Endodermal cell (in vitro differentiated cells): ENCODE data around the gene ELFN2. TPM values are rescaled to one million over a fixed set of nuclear protein-coding genes. Genes with fewer than 3 reads are reported as not detected.
A peak's percentile ranks its signal among the peaks of the same experiment; 100 is the strongest.

ENCODE experiments used
- DNase-seq: peaks from one replicate; pipeline ENCODE4 v3.0.0-alpha.2; 2017
- H3K27ac ChIP-seq: 2 replicates; pipeline ENCODE4 v1.5.1; 2013; ENCODE audit warnings: mild to moderate bottlenecking, low read depth, low read length, moderate library complexity
- H3K27me3 ChIP-seq: 2 replicates; pipeline ENCODE4 v1.6.1; 2013; ENCODE audit warnings: mild to moderate bottlenecking, low read length, moderate library complexity; ENCODE audit not compliant: insufficient read depth, control insufficient read depth, poor library complexity, severe bottlenecking
- H3K36me3 ChIP-seq: 2 replicates; pipeline ENCODE4 v1.7.0; 2013; ENCODE audit warnings: mild to moderate bottlenecking, low read length, moderate library complexity; ENCODE audit not compliant: control insufficient read depth, insufficient read depth
- H3K4me1 ChIP-seq: one replicate; pipeline ENCODE4 v1.7.0; 2013; ENCODE audit warnings: low read length; ENCODE audit not compliant: control insufficient read depth, insufficient read depth
- H3K4me3 ChIP-seq: 2 replicates; pipeline ENCODE4 v1.5.1; 2013; ENCODE audit warnings: mild to moderate bottlenecking, low read length, moderate library complexity
- H3K9ac ChIP-seq: 2 replicates; pipeline ENCODE4 v1.6.1; 2013; ENCODE audit warnings: mild to moderate bottlenecking, low read length, moderate library complexity; ENCODE audit not compliant: poor library complexity, severe bottlenecking; ENCODE audit errors: extremely low read depth
- H3K9me3 ChIP-seq: 2 replicates; pipeline ENCODE4 v1.6.1; 2013; ENCODE audit warnings: mild to moderate bottlenecking, low read length, moderate library complexity; ENCODE audit not compliant: control insufficient read depth
- H3K27ac Mint-ChIP-seq: 2 replicates; pipeline ENCODE4 v1.8.0; 2020; ENCODE audit warnings: mixed read lengths
- H3K27me3 Mint-ChIP-seq: 2 replicates; pipeline ENCODE4 v1.8.0; 2021; ENCODE audit warnings: mild to moderate bottlenecking, mixed read lengths; ENCODE audit not compliant: insufficient read depth
- H3K36me3 Mint-ChIP-seq: 2 replicates; pipeline ENCODE4 v1.8.0; 2020; ENCODE audit warnings: low read depth, mixed read lengths
- H3K4me1 Mint-ChIP-seq: 2 replicates; pipeline ENCODE4 v1.8.0; 2020; ENCODE audit warnings: mixed read lengths
- H3K4me3 Mint-ChIP-seq: 2 replicates; pipeline ENCODE4 v1.8.0; 2020; ENCODE audit warnings: mild to moderate bottlenecking, moderate library complexity, mixed read lengths
- H3K9me3 Mint-ChIP-seq: 2 replicates; pipeline ENCODE4 v1.8.0; 2020; ENCODE audit warnings: mild to moderate bottlenecking, mixed read lengths
- WGBS, 2 experiments: methylation state at CpG; one replicate each; pipeline versions ENCODE4 v1.1.5 to v1.1.7; 2013; ENCODE audit warnings: missing lambda C conversion rate in 2 of 2, mixed read lengths in 1 of 2; ENCODE audit not compliant: insufficient coverage in 1 of 2, insufficient read length in 1 of 2; 5-methylcytosine and 5-hydroxymethylcytosine counted together
- total RNA-seq, 2 donors: library from RNA; stranded (reverse); fragmentation: NEBNext Ultra II Directional in 1 of 2; extraction: Animal tissue kit (Norgen Biotek cat#: 25700) in 1 of 2; gene quantifications; 2 replicates in 1 of 2; 3 replicates in 1 of 2; pipeline ENCODE4 v1.2.1, GENCODE V29; 2021
- TF ChIP-seq, protein P1 (sequence below): fragments of 200-600 bp; sonication (generic); conservative IDR thresholded peaks from 2 replicates; pipeline ENCODE4 v1.5.0; 2021; ENCODE audit warnings: antibody characterized with exemption, mild to moderate bottlenecking

Gene ELFN2
- total RNA-seq, 2 donors from 2014 or later: 0.40 to 0.46 TPM

- Histone ChIP-seq H3K27me3 (peaks cover 93% of the 10 kb centered on the region), H3K36me3 (no peaks in the 10 kb centered on the region), H3K9ac (no peak overlapping the region), H3K27ac (no peak overlapping the region), H3K9me3 (no peaks in the 10 kb centered on the region), H3K4me1 (no peaks in the 10 kb centered on the region), H3K4me3 (no peak overlapping the region)
- no peaks in the 10 kb centered on the region for H3K9me3 Mint-ChIP-seq
- H3K4me1 Mint-ChIP-seq: peaks cover 23% of the 10 kb centered on the region
- H3K27ac Mint-ChIP-seq: no peak overlapping the region
- H3K27me3 Mint-ChIP-seq: peaks cover 77% of the 10 kb centered on the region
- TF ChIP-seq, protein P1, sequence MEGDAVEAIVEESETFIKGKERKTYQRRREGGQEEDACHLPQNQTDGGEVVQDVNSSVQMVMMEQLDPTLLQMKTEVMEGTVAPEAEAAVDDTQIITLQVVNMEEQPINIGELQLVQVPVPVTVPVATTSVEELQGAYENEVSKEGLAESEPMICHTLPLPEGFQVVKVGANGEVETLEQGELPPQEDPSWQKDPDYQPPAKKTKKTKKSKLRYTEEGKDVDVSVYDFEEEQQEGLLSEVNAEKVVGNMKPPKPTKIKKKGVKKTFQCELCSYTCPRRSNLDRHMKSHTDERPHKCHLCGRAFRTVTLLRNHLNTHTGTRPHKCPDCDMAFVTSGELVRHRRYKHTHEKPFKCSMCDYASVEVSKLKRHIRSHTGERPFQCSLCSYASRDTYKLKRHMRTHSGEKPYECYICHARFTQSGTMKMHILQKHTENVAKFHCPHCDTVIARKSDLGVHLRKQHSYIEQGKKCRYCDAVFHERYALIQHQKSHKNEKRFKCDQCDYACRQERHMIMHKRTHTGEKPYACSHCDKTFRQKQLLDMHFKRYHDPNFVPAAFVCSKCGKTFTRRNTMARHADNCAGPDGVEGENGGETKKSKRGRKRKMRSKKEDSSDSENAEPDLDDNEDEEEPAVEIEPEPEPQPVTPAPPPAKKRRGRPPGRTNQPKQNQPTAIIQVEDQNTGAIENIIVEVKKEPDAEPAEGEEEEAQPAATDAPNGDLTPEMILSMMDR: no peak
- no peak overlapping the region for H3K4me3 Mint-ChIP-seq
- 94% methylated on average over 6 of the region's 8 CpGs; no CpG with 5 or more reads in 1 of the 2 experiments for WGBS, 2 experiments
- no peak for DNase-seq
- no peaks in the 10 kb centered on the region for H3K36me3 Mint-ChIP-seq
Measured at GRCh38 chr22:37423283-37423682, 4.0 kb downstream of the ELFN2 start.

DNA sequence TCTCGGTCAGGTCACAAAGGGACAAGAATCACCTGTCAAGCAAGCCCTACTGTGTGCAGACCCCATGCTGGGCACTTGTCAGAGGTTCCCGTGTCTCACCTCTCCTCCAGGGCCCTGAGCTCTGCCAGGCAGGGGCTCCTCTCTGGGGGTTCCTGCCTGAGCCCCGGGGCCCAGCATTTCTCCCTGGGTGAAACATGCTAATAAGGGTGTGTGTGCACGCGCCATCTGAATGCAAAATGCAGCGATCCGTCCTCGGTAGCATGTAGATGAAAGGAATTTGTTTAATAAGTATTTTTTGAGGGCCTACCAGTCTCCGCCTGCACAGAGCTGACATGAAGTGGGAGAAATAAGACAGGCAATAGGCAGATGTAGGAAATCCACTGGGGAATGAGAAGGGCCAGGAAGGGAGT lies 5.8 kb downstream of the ELFN2 start:
- no peak for DNase-seq
- Histone ChIP-seq H3K36me3 (no peaks in the 10 kb centered on the region), H3K27me3 (peaks cover 80% of the 10 kb centered on the region), H3K9me3 (no peaks in the 10 kb centered on the region), H3K4me1 (no peaks in the 10 kb centered on the region), H3K27ac (no peak overlapping the region), H3K4me3 (no peak overlapping the region), H3K9ac (no peak overlapping the region)
- Mint-ChIP-seq H3K4me1 (peaks cover 23% of the 10 kb centered on the region), H3K27me3 (peaks cover 70% of the 10 kb centered on the region), H3K4me3 (no peak overlapping the region), H3K36me3 (no peaks in the 10 kb centered on the region), H3K27ac (no peak overlapping the region), H3K9me3 (no peaks in the 10 kb centered on the region)
- WGBS, 2 experiments: 86 to 91% methylated on average over 8 to 9 of the region's 9 CpGs
- TF ChIP-seq, protein P1: no peak

DNA sequence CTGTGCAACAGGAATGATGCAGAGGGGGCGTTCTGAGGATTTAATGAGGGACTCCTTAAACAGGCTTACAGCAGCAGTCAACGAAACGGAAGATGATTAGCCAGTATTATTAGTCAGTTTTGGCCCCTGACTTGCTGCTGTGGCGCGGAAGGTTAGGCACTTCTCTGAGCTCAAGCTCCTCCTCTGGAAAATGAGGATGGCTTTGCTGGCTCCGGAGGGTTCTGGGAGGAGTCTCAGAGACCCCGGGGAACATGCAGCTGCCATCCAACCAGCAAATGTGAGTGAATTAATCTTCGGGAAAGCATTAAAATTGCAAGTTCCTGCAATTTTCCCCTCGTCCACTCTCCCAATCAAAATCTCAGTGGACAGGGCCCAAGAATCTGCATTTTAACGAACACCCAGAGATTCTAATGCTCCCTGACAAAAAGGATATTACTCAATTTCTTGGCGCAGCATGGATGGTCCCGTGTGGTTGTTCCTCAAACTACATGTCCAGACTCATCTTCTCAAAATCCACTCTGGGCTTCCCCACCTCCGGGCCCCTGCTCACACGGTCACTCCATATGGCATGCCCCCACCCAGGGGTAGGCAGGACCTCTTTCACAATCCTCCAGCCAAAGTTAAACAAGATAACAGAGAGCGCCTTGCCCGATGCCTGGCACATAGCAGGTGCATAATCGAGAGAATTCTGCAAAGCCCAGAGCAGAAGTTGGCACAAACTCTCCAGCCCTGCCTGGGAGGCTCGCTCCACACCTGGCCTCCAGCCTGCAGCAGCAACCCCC lies 6.4 kb downstream of the ELFN2 start:
- H3K27me3 ChIP-seq: peaks cover 74% of the 10 kb centered on the region
- no peaks in the 10 kb centered on the region for H3K9me3 ChIP-seq
- H3K4me3 Mint-ChIP-seq: peak overlapping the region; percentile 69
- no peaks in the 10 kb centered on the region for H3K9me3 Mint-ChIP-seq
- H3K9ac ChIP-seq: no peak overlapping the region
- TF ChIP-seq, protein P1: peak; percentile 37
- peaks cover 64% of the 10 kb centered on the region for H3K27me3 Mint-ChIP-seq
- no peak overlapping the region for H3K27ac Mint-ChIP-seq
- H3K36me3 ChIP-seq: no peaks in the 10 kb centered on the region
- H3K4me1 ChIP-seq: no peaks in the 10 kb centered on the region
- 62 to 72% methylated on average over 10 to 18 of the region's 18 CpGs for WGBS, 2 experiments
- H3K4me1 Mint-ChIP-seq: peaks cover 19% of the 10 kb centered on the region
- no peak overlapping the region for H3K27ac ChIP-seq
- peak overlapping the region; percentile 80 for H3K4me3 ChIP-seq
- H3K36me3 Mint-ChIP-seq: no peaks in the 10 kb centered on the region
- no peak for DNase-seq
